MM.1S (cell line): Measurements from ENCODE around the gene PPP6R3.

ENCODE experiments used
- CTCF ChIP-seq: fragments of 300-600 bp; sonication (generic); IDR thresholded peaks from 2 replicates; pipeline ENCODE4 v1.5.1; 2016; ENCODE audit warnings: antibody characterized with exemption, low read length, mixed read lengths
- EZH2 ChIP-seq: fragments of 300-600 bp; sonication (generic); optimal IDR thresholded peaks from 2 replicates; pipeline ENCODE3; 2017; ENCODE audit warnings: low read depth, mild to moderate bottlenecking, antibody characterized with exemption, low read length, mixed read lengths

GRCh38 chr11:68518191-68518590, 57.6 kb downstream of the PPP6R3 start:
- TF ChIP-seq CTCF = no peak
- no peak for TF ChIP-seq EZH2
